GM23248 (cell line): ENCODE data around the gene AGL. TPM values are rescaled to one million over a fixed set of nuclear protein-coding genes. Genes with fewer than 3 reads are reported as not detected.

Experiments
- DNase-seq: peaks from one replicate; pipeline ENCODE4 v3.0.0-alpha.2; 2015
- H2AFZ ChIP-seq: fragments of 200-600 bp; sonication (generic); 2 replicates; pipeline ENCODE4 v1.6.1; 2016; ENCODE audit warnings: antibody characterized with exemption
- H3F3A ChIP-seq: fragments of 200-600 bp; sonication (generic); 2 replicates; pipeline ENCODE4 v1.6.1; 2016; ENCODE audit warnings: mild to moderate bottlenecking, antibody characterized with exemption, mixed run types; ENCODE audit not compliant: insufficient read depth
- H3K27ac ChIP-seq: fragments of 200-600 bp; sonication (generic); 2 replicates; pipeline ENCODE4 v1.5.1; 2016; ENCODE audit warnings: mild to moderate bottlenecking
- H3K27me3 ChIP-seq: fragments of 200-600 bp; sonication (generic); replicated peaks from 2 replicates; pipeline ENCODE4 v1.6.1; 2016; ENCODE audit warnings: mild to moderate bottlenecking; ENCODE audit not compliant: insufficient read depth
- H3K36me3 ChIP-seq: fragments of 200-600 bp; sonication (generic); 2 replicates; pipeline ENCODE4 v1.6.1; 2016; ENCODE audit warnings: low read depth, mild to moderate bottlenecking
- H3K4me1 ChIP-seq: fragments of 200-600 bp; sonication (generic); 2 replicates; pipeline ENCODE4 v1.6.1; 2016; ENCODE audit warnings: mild to moderate bottlenecking; ENCODE audit not compliant: insufficient read depth
- H3K4me2 ChIP-seq: fragments of 200-600 bp; sonication (generic); one replicate; pipeline ENCODE4 v1.6.1; 2016; ENCODE audit warnings: mild to moderate bottlenecking; ENCODE audit not compliant: unreplicated experiment
- H3K4me3 ChIP-seq: fragments of 200-600 bp; sonication (generic); 2 replicates; pipeline ENCODE4 v1.5.1; 2016; ENCODE audit warnings: mild to moderate bottlenecking
- H3K79me2 ChIP-seq: fragments of 200-600 bp; sonication (generic); 2 replicates; pipeline ENCODE4 v1.6.1; 2016; ENCODE audit warnings: mild to moderate bottlenecking; ENCODE audit not compliant: insufficient read depth
- H3K9ac ChIP-seq: fragments of 200-600 bp; sonication (generic); 2 replicates; pipeline ENCODE4 v1.6.1; 2016; ENCODE audit warnings: mild to moderate bottlenecking
- H3K9me2 ChIP-seq: fragments of 200-600 bp; sonication (generic); 2 replicates; pipeline ENCODE4 v1.6.1; 2016; ENCODE audit warnings: mixed run types, mild to moderate bottlenecking, moderate library complexity; ENCODE audit not compliant: insufficient read depth
- H3K9me3 ChIP-seq: fragments of 200-600 bp; sonication (generic); one replicate; pipeline ENCODE4 v1.6.1; 2017; ENCODE audit warnings: low read depth
- H4K20me1 ChIP-seq: fragments of 200-600 bp; sonication (generic); 2 replicates; pipeline ENCODE4 v1.6.0; 2016; ENCODE audit not compliant: insufficient read depth
- EZH2 ChIP-seq: fragments of 200-600 bp; sonication (generic); IDR thresholded peaks from 2 replicates; pipeline ENCODE4 v1.6.1; 2018; ENCODE audit warnings: antibody characterized with exemption, mild to moderate bottlenecking; ENCODE audit not compliant: insufficient read depth, poor library complexity, severe bottlenecking
- EZH2phosphoT487 ChIP-seq: fragments of 200-600 bp; sonication (generic); IDR thresholded peaks from 2 replicates; pipeline ENCODE4 v1.6.1; 2018; ENCODE audit warnings: antibody characterized with exemption, moderate library complexity, mild to moderate bottlenecking, low read depth; ENCODE audit not compliant: insufficient read depth
- WGBS, 2 experiments: methylation state at CpG; one replicate each; pipeline ENCODE4 v1.1.6; 2015 to 2017; ENCODE audit warnings: low lambda C conversion rate in 2 of 2, low coverage in 1 of 2; ENCODE audit errors: missing lambda C conversion rate in 2 of 2; 5-methylcytosine and 5-hydroxymethylcytosine counted together
- in situ Hi-C: fragments of 300-500 bp; cut with MboI; formaldehyde crosslinking; loops from 2 replicates; pipeline ENCODE4 v1.15.0; 2020
- polyA plus RNA-seq: library from polyadenylated mRNA; unstranded; fragments of >200 nt; fragmentation: Nextera tagmentation; extraction: Ambion mirVana; gene quantifications from 2 replicates; pipeline ENCODE4 v1.2.1, GENCODE V29; 2016
- total RNA-seq: library from RNA; depleted of rRNA; stranded (reverse); fragments of >200 nt; shearing (Covaris generic); gene quantifications from 2 replicates; pipeline ENCODE4 v1.2.3, GENCODE V29; 2014

The AGL gene
- total and polyA plus RNA-seq, 2 experiments from 2014 or later, result 5.5 to 8.0 TPM

DNA sequence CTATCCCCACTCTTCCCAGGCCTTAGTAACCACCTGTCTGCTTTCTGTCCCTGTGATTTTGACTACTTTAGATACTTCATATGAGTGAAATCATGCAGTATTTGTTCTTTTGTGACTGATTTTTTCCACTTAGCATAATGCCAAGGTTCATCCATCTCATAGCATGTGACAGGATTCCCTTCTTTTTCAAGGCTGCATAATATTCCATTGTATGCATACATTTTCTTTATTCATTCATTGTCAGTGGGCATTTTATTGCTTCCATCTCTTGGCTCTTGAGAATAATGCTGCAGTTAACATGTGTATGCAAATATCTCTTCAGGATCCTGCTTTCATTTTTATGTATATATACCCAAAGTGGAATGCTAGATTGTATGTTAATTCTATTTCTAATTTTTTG lies 56.4 kb downstream of the AGL start:
- Histone ChIP-seq H3F3A (no peaks in the 10 kb centered on the region), H3K9me3 (no peaks in the 10 kb centered on the region), H3K36me3 (0 out of 2 replicates have a peak, but pooled peaks cover 8% of the 10 kb centered on the region), H4K20me1 (no peaks in the 10 kb centered on the region), H3K79me2 (no peaks in the 10 kb centered on the region), H3K9ac (no peak overlapping the region), H3K4me1 (no peaks in the 10 kb centered on the region), H3K27me3 (no peaks in the 10 kb centered on the region), H3K27ac (no peak overlapping the region), H3K4me3 (no peak overlapping the region), H3K4me2 (no peak overlapping the region), H3K9me2 (no peaks in the 10 kb centered on the region), H2AFZ (no peak overlapping the region)
- no peak for DNase-seq
- in situ Hi-C loops, result no loop called here
- TF ChIP-seq EZH2 (no peak), EZH2phosphoT487 (no peak)

GRCh38 chr1:99917214-99917613 lies 67.1 kb downstream of the AGL start:
- Histone ChIP-seq H3K4me3 (no peak overlapping the region), H3F3A (no peaks in the 10 kb centered on the region), H4K20me1 (no peaks in the 10 kb centered on the region), H3K9me2 (no peaks in the 10 kb centered on the region), H3K79me2 (no peaks in the 10 kb centered on the region), H3K4me2 (no peak overlapping the region), H3K9ac (no peak overlapping the region), H2AFZ (no peak overlapping the region), H3K9me3 (no peaks in the 10 kb centered on the region), H3K27ac (no peak overlapping the region), H3K36me3 (peaks cover 4% of the 10 kb centered on the region; the same call in 1 of the 2 replicates), H3K4me1 (no peaks in the 10 kb centered on the region), H3K27me3 (no peaks in the 10 kb centered on the region)
- in situ Hi-C loops, result no loop called here
- 64 to 69% methylated on average over 3 of the region's 3 CpGs for WGBS, 2 experiments
- TF ChIP-seq EZH2phosphoT487 (no peak), EZH2 (no peak)
- no peak for DNase-seq

- in situ Hi-C loops, result no loop called here
- H3K9me2 ChIP-seq, result no peaks in the 10 kb centered on the region
- H3K9me3 ChIP-seq, result no peaks in the 10 kb centered on the region
- 92 to 100% methylated on average over 1 of the region's 1 CpG for WGBS, 2 experiments
- no peaks in the 10 kb centered on the region for H3K4me1 ChIP-seq
- H3K36me3 ChIP-seq, result no peaks in the 10 kb centered on the region
- no peak overlapping the region for H2AFZ ChIP-seq
- no peak overlapping the region for H3K9ac ChIP-seq
- no peaks in the 10 kb centered on the region for H4K20me1 ChIP-seq
- no peak overlapping the region for H3K4me2 ChIP-seq
- no peaks in the 10 kb centered on the region for H3K27me3 ChIP-seq
- TF ChIP-seq EZH2phosphoT487, result no peak
- no peak for TF ChIP-seq EZH2
- no peaks in the 10 kb centered on the region for H3K79me2 ChIP-seq
- no peak overlapping the region for H3K27ac ChIP-seq
- H3F3A ChIP-seq, result no peaks in the 10 kb centered on the region
- no peak overlapping the region for H3K4me3 ChIP-seq
- no peak for DNase-seq
These were observed 69.1 kb downstream of the AGL start for GRCh38 chr1:99919220-99919619.

GRCh38 chr1:99934801-99935200 lies 84.6 kb downstream of the AGL start:
- no peaks in the 10 kb centered on the region for H3K9me2 ChIP-seq
- no peaks in the 10 kb centered on the region for H4K20me1 ChIP-seq
- H2AFZ ChIP-seq, result no peak overlapping the region
- no peak overlapping the region for H3K4me3 ChIP-seq
- in situ Hi-C loops, result no loop called here
- H3K27me3 ChIP-seq, result no peaks in the 10 kb centered on the region
- H3K9me3 ChIP-seq, result no peaks in the 10 kb centered on the region
- H3K9ac ChIP-seq, result no peak overlapping the region
- TF ChIP-seq EZH2, result no peak
- TF ChIP-seq EZH2phosphoT487, result no peak
- no peaks in the 10 kb centered on the region for H3F3A ChIP-seq
- H3K36me3 ChIP-seq, result no peaks in the 10 kb centered on the region
- no peak overlapping the region for H3K27ac ChIP-seq
- DNase-seq, result no peak
- H3K4me1 ChIP-seq, result no peaks in the 10 kb centered on the region
- no peak overlapping the region for H3K4me2 ChIP-seq
- H3K79me2 ChIP-seq, result no peaks in the 10 kb centered on the region

GRCh38 chr1:99935534-99935933 lies 85.4 kb downstream of the AGL start:
- Histone ChIP-seq H3K79me2 (no peaks in the 10 kb centered on the region), H3K27me3 (no peaks in the 10 kb centered on the region), H3K27ac (no peak overlapping the region), H3K4me1 (no peaks in the 10 kb centered on the region), H3K9me3 (no peaks in the 10 kb centered on the region), H3K4me2 (no peak overlapping the region), H3K36me3 (no peaks in the 10 kb centered on the region), H3K9me2 (no peaks in the 10 kb centered on the region), H3K9ac (no peak overlapping the region), H3K4me3 (no peak overlapping the region), H2AFZ (no peak overlapping the region), H3F3A (no peaks in the 10 kb centered on the region), H4K20me1 (no peaks in the 10 kb centered on the region)
- 21 to 24% methylated on average over 1 of the region's 1 CpG for WGBS, 2 experiments
- TF ChIP-seq EZH2phosphoT487 (no peak), EZH2 (no peak)
- in situ Hi-C loops, result no loop called here
- DNase-seq, result no peak
